DMS79 (cell line): Measurements from ENCODE around the gene PIK3C2G.

ENCODE experiments used
- DNase-seq: peaks from one replicate; lab custom pipeline; 2025; lab: John Stamatoyannopoulos, UW

PIK3C2G gene

DNA sequence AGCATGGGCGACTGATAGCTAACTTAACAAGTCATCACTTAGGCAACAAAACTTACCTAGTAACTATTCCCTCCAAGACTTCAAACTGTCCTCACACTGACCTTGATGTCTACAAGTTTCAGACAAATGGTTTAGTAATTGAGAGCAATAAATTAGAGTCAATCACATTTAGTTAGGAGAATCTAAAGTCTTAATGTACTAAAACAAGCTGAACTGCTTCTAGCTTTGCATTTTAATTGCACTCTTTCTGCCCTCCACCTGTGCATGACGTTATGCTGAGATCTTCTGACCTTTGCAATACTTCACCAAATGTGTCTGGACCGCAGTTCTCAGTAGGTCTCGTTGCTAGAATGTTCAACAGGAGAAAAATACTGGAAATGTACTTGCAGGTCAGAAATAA lies 158.0 kb downstream of the PIK3C2G start:
- DNase-seq, result no peak

DNA sequence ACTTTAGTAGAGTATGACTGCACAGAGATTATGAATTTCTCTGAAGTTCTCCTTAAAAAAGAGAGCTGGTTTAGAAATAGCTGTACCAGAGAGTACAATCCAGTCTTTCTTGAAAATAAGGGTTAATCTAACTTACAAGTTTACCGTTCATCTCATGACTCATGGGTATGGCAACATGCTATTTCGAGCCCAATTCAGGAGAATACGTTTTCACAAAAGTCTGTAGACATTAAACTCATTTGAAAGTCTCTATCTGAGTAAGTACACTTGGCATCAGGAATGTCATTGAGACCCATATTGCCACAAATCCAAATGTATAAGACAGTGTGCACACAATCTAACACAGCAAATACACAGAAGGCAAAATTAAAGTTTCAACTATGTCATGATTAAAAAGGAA lies 160.5 kb downstream of the PIK3C2G start:
- DNase-seq, result no peak

DNA sequence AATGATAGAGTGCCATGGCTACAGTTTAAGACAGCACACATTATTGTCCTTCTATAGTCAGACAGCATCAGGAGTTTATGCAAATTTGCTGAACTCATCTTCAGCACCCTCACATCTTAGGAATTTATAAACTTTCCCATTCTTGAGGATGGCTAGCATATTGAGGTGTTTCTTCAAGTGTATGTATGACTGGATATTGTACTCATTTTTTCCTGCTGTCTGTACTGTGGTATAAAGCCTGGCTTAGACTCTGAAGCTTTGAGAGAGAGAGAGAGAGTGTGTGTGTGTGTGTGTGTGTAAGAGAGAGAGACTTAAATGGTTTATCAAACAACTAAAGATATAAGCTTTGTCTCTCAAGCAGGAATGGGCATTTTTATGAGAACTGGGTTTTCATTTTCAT lies 161.6 kb downstream of the PIK3C2G start:
- DNase-seq, result no peak

DNA sequence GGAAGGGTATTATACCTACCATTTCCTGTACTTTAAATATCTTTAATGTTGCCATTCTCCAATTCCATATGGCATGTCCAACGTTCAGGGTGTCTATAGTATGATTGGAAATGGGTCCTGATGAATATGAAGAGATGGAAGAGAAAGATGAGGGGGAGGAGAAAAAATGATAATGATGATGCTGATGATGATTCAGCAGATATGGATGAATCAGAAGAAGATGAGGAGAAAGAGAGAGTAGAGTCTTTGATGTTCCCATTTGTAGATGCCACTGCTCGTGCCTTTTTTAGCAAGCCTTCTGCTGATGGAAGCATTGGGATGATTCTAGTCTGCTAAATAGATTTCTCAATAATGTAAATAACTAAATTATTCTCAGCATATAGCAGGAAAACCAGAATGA lies 163.5 kb downstream of the PIK3C2G start:
- DNase-seq, result no peak

DNA sequence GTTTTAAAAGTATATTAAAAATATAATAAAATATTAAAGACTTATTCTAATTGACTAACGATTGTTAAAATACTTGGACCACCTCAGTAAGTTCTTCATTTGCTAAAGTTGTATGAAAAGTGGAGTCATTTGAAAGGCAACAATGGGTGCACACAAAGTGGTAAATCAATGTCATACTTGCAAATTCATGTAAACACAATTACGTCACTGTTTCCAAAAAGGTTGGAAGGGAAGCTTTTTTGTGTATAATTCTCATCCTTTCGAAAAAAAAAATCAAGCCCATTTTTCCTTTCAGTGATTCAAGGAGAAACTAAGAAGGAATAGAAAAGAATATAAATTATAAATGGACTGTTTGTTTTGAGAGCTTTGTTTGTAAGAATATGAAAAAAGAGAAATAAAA lies 166.2 kb downstream of the PIK3C2G start:
- DNase-seq, result no peak

DNA sequence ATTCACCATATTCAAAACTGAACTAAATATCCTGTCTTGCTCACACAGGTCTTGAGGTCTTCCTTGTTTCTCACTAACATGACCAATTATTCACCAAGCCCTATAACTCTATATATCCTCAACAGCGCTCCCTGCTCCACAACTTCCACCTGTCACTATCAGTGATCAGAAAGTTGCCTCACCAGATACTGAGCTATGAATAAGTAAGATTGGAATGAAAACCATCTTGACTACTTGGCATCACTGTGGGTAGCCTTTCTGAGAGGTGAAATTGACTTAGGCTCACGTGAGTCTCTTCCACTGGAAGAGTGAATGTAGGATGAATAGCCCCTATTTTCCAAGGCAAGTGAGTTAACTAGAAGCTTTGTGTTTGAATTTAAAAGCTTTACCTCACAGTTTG lies 167.1 kb downstream of the PIK3C2G start:
- DNase-seq, result no peak

DNA sequence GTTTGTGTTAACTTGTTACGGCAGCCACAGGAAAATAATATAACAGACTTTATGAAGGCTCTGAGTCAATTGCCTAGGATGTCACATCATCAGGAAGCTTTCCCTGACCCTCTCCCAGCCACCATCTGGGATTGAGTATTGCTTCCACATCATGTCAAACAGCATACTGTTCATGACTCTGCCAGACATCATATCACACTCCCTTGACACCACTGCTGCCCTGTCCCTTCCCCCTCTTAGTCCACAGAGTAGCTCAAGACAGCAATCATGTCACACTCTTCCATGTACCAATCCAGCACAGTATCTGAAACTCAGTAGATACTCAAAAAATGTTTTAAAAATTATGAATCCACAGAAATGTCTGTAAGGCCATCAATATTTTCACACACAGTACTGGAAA lies 168.0 kb downstream of the PIK3C2G start:
- no peak for DNase-seq

DNA sequence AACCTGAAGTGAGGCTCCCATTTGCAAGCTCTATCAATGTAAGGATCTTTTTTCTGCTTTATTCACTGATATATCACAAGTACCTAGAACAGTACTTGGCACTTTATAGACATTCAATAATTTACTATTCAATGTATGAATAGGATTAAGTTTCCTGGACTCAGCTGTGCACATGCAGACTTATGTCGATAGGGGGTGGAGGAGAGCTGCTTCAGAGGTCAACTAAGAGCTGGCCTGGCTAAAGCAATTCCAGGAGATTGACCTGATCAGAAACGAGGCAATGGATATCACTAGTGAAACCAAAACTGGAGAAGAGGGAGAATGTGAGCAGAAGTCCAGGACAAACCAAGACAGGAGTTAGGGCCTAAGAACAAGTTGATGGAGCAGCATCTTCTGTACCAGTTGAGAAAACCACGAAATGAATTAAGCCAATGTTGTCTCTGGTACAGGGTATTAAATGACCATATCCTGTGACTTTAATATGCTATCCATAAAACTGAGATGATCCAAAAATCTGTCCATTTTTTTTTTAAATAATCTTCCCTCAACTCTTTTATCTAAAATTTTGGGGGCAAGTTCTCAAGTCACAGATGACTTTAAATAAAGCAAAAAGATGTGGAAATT lies 169.2 kb downstream of the PIK3C2G start:
- no peak for DNase-seq

DNA sequence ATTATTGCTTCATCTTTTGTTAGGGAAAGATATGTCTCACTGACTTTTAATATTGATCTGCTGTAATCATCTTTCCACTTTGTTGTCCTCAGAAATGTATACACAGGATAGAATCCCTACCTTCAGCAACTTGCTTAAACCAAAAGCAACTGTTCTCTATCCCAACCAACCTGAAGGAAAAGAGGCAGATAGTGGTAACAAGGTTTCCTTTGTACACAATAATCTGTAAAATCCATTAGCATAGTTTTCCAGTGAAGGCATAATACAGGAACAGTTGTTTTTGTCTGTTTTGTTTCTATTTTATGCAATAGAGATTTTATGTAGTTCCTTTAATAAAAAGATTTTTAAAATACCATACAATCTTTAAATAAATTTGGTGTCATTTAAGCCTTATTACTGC lies 170.5 kb downstream of the PIK3C2G start:
- no peak for DNase-seq

DNA sequence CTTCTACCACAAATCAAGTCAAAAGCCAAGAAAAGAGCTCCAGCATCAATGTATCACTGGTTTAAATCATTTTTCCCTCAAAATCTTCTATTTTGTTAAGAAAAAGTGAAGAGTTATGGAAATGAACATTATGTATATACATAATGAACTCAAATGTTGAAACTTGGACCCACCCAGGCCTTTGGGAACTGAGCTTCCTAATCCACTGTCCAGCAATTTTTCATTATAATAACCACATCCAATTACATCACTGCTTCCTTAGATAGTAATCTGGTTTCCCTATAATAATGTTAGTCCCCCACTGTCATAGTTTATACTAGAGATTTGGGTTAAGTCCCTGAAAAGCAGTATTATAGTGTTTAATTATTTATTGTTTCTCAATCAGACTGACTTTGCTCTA lies 170.9 kb downstream of the PIK3C2G start:
- DNase-seq, result no peak

DNA sequence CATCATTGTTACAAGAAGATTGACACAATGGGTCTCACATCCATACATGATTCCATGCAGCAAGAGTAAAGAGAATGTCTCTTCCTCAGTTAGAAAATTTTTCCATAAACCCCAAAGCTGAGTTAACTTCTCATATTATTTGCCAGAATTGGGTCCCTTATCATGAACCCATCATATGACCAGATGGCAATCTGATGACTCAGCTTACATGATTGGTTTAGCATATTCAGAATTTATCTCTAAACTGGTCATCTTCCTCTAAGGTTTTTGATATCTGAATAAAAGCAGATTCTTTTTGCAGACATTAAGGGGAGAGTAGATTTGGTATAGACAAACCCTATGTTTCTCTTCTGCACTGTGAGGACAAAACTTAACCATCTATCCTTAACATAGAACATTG lies 174.9 kb downstream of the PIK3C2G start:
- DNase-seq, result no peak

DNA sequence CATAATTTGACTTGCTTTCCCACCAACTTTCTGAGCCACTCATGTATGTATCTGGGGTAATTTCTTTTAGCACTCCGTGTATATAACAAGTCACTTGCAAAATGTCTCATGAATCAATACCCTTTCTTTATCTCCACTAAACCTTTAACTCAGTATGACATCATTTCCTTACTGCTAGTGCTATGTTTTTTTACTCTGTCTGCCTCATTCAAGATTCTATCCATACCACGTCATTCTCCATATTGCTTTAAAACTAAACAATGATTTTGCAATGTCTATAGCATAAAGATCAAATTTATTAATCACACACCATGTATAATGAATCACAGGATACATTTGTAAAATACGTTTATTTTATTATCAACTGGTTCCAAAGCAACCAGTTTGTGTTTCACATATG lies 178.2 kb downstream of the PIK3C2G start:
- DNase-seq, result no peak

DNA sequence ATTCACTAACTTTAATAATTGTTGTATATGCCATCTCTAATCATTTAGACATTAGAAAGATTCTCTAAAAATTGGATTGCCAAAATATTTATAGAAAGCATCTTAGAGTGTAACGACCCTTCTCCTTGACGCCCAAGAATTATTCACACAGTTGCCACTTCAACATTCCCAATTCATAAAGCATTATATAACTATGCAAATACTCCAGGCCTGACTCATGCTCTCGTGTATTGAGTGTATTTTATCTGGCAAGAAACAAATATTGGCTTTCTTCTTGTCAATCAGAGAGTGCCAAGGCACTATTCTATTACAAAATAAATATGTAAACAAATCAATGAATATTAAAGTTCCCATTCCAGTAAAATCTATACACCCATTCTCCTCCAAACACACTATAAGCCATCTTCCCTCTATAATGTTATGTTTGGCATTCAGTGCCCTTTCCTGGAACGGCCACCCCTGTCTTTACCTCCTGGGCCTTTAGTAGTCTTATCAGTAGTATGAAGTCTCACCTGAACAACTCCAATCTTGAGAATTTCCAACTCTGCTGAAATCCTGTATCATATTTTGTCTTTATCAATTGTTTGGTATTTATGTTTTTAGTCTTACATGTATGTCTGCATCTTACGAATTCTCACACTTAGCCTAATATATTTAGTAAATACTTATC lies 182.6 kb downstream of the PIK3C2G start:
- peak; percentile 12 for DNase-seq

DNA sequence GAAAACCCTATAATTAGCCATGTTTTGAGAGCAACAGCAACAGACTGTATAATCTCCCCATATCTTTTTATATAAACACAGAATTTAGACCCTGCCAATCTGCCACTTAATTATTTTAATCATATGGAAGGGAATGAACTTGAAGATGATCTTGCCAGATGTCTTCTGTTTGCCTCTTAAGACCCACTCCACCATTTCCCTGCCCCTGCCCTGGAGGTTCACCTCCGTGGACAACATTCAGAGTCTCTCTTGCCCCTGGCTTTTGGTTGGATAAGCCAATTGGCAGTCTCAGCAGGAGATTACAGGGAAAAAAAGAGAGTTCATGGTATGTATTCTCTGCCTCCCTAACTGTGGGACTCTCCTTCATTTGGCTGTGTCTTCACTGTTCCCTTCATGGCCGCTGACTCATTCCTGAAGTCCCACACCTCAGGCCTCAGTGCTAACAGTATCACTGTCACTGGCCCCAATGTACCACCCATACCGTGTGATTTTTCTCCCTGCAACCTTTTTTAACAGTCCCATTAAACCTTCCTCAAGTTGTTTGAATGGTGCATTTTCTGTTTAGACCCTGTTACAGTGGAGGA lies 184.8 kb downstream of the PIK3C2G start:
- no peak for DNase-seq

DNA sequence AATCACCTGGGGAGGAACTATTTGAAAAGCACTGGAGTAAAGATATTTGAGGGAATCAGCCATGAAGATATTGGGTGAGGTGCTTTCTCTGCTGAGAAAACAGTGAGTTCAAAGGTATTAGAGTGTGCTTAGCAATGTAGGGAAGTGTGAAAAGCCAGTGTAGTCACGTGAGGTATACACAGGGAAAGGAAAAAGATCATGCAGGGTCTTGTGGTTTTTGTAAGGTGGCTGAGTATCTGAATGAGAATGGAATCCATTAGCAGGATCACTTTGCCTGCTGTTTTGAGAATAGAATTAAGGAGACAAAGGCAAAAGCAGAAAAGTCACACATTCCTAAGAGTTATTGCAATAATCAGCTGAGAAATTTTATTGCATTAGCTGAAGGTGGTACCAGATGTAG lies 193.0 kb downstream of the PIK3C2G start:
- no peak for DNase-seq

DNA sequence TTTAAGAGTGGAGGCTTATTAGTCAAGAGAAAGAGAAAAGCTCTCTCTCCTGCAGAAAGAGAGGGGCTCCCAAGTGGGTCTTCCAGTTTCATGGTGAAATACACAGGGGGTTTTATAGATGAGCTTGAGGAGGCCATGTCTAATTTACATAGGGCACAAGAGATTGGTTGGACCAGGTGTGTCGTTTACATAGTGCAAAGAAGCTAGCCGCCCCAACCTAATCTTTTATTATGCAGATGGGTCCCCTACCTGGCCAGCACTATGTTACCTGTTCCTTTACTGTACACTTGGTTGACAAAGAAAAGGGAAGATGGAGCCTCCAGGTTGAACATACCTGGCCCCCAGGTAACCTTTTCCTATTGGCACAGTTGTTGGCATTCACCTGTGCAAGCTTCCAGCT lies 195.0 kb downstream of the PIK3C2G start:
- no peak for DNase-seq

DNA sequence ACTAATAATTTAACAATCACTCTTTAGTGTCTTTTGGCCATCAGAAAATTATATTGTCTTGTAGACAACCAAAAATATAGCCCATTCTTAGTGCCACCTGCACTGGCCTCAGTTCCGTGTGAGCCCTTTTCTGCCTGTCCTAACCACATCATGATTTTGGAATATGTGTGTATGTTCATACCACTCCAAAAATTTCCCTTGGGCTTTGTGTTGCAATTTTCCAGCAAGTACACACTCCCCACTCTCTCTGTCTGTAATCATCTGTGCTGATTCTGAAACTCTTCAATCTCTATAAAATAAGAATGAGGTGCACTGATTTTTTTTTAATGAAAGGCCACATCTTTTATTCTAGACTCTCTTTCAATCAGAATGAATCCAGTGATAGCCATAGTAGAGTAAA lies 196.0 kb downstream of the PIK3C2G start:
- no peak for DNase-seq

DNA sequence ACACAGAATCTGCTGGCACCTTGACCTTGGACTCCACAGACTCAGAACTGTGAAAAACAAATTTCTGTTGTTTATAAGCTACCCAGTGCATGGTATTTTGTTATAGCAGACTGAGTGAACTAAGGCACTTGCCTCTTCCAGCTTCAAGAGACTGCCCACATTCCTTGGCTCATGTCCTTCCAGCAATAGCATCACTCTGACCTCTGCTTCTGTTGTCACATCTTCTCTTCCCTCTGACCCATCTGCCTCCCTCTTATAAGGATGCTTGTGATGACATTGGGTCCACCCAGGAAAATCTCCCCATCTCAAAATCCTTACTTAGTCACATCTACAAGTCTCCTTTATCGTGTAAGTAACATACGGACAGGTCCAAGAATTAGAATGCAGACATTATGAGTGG lies 200.4 kb downstream of the PIK3C2G start:
- DNase-seq, result no peak

DNA sequence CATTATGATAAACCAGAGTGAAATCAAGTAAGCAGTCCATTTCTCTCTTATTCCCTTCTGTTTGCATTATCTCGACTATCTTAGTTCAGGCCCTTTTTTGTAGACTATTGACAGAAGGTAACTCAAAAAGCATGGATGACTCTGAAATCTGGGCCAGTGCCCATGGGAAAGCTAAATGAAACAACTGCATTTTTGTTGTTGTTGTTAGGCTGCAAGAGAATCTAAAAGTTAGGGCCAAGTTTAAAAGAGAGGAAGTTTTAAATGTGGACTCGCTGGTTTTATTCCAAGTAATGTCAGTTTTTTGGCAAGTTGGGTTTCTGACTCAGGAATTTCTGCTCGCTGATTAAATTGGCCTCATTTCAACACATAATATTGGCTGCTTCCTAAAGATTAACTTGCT lies 201.1 kb downstream of the PIK3C2G start:
- DNase-seq, result no peak

DNA sequence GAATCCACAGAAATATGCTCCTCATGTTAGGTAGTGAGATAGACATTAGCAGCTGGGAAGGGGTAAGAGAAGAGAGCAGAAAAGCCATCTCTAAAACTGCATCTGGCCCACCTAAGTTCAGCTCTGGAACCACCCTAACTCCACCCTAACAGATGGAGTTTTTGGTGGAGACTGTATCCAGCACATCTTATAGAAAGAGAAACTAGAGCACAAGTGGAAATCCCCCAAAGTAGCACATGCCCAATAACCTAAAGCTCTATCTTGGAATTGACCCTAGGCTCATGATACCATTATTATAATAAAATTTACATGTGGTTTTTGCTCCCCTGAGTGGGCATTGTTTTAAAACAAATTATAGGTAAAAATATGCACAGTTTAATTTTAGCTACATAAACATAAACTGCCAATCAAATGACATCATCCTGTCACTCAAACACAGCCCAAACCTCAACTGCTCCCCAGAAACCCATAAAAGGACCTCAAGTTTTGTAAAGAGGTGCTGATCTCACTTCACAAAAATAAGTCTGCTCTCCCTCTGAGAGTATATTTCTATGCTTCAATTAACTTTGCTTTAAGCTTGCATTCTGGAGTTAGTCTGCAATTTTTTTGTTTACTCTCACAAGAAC lies 206.4 kb downstream of the PIK3C2G start:
- DNase-seq, result no peak

DNA sequence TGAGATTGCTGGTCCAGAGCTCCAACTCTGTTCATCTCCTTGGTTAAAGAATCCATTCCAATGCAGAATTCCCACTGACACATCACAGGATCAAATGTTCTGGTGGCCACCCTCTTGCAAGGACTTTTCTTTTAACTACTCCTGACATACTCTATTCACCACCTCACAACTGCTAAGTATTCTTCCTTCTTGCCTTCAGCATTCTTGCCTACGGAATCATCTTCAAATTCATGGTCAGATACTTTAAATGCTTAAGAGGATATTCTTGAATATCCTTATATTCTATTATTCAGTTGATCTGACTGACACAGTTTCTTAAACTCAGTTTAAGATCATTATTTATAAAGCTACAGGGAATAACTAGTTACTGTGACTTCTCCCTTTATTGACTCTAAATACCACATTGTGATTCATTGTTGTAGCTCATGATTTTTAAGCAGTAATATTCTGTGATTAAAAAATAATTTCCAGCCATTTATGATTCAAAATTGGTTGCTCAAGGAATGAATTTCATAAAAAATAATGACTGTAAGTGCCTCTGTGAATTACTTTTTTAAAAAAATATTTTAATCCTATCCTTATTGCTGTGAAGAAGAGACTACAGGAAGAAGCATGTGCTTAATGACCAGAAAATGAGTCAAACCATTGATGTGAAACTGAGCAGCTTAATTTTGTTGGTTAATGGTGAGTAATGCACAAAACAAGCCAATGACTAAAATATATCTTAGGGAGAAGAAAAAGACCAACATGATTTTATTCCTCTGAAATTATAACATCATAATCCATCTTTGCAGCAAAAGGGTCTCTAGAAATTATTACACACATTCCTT lies 207.1 kb downstream of the PIK3C2G start:
- no peak for DNase-seq

DNA sequence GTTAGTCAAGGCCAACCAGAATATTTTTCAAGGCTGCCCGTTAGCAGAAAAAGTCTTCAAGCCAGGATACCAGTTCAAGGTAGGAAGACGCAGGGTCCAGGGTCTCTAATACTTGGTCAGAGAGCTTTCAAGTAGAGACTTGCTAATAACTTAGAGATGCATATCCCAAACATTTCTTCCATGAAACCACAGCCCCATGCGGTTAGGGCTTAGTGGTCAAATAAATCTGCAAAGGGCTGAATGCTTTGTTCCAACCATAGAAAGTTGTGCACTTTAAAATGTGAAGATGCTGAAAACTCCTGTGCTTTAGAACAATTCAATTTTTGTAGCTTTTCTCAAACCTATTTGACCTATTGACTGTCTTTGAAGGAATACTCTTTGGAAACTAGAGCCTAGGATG lies 208.9 kb downstream of the PIK3C2G start:
- DNase-seq, result no peak

DNA sequence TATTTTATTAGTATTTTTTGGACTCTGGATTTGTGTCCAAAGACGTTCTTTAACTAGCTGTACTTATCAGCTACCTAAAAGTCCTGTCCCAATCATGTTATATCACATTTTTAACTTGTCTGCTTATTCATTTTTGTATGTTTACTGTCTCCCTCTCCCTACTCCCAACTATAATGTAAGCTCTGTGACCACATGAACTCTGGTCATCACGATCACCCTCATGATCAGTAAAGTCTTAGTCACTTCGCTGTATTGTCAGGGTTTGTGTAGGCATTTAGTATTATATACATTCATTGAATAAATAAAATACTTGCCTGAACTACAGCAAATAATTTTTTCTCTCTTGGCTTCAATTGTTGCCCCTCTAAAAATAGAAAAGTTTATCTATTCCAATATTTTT lies 211.0 kb downstream of the PIK3C2G start:
- no peak for DNase-seq
